OCI-LY1 (cell line): ENCODE results near the gene DOCK4.

ENCODE experiments used
- H2AFZ ChIP-seq: fragments of 200-600 bp; sonication (generic), shearing (Covaris generic); 2 replicates; pipeline ENCODE4 v1.6.0; 2014; ENCODE audit warnings: antibody characterized with exemption, mild to moderate bottlenecking, low read length
- H3F3A ChIP-seq: fragments of 200-600 bp; sonication (generic), shearing (Covaris generic); 2 replicates; pipeline ENCODE4 v1.6.0; 2014; ENCODE audit warnings: mild to moderate bottlenecking, antibody characterized with exemption, low read length, moderate library complexity; ENCODE audit not compliant: insufficient read depth
- H3K27ac ChIP-seq: fragments of 200-600 bp; sonication (generic); 2 replicates; pipeline ENCODE4 v1.5.1; 2014; ENCODE audit warnings: low read length, mixed run types, mild to moderate bottlenecking, low read depth; ENCODE audit not compliant: poor library complexity, severe bottlenecking
- H3K27me3 ChIP-seq: fragments of 200-600 bp; sonication (generic); 2 replicates; pipeline ENCODE4 v1.6.0; 2014; ENCODE audit warnings: antibody characterized with exemption, mild to moderate bottlenecking, low read length, moderate library complexity; ENCODE audit not compliant: insufficient read depth
- H3K36me3 ChIP-seq: fragments of 200-600 bp; sonication (generic); 2 replicates; pipeline ENCODE4 v1.6.1; 2014; ENCODE audit warnings: mild to moderate bottlenecking, antibody characterized with exemption, low read length, moderate library complexity, mixed read lengths; ENCODE audit not compliant: insufficient read depth
- H3K4me1 ChIP-seq: fragments of 200-600 bp; sonication (generic); 2 replicates; pipeline ENCODE4 v1.5.1; 2014; ENCODE audit warnings: mild to moderate bottlenecking, low read length, moderate library complexity; ENCODE audit not compliant: insufficient read depth, severe bottlenecking
- H3K4me2 ChIP-seq: fragments of 200-600 bp; sonication (generic), shearing (Covaris generic); 2 replicates; pipeline ENCODE4 v1.6.1; 2014; ENCODE audit warnings: low read length
- H3K4me3 ChIP-seq: fragments of 200-600 bp; sonication (generic); 2 replicates; pipeline ENCODE4 v1.5.1; 2014; ENCODE audit warnings: low read length, low read depth, mild to moderate bottlenecking, mixed read lengths; ENCODE audit not compliant: poor library complexity, severe bottlenecking
- H3K79me2 ChIP-seq: fragments of 200-600 bp; shearing (Covaris generic); 2 replicates; pipeline ENCODE4 v1.6.1; 2016; ENCODE audit warnings: mixed run types, low read length, mixed read lengths; ENCODE audit not compliant: insufficient read depth
- H3K9ac ChIP-seq: fragments of 200-600 bp; sonication (generic), shearing (Covaris generic); 2 replicates; pipeline ENCODE4 v1.6.1; 2014; ENCODE audit warnings: mild to moderate bottlenecking, low read length, mixed read lengths
- H3K9me2 ChIP-seq: fragments of 200-600 bp; sonication (generic), shearing (Covaris generic); 2 replicates; pipeline ENCODE4 v1.6.1; 2014; ENCODE audit warnings: low read depth, mild to moderate bottlenecking, low read length, mixed read lengths
- H3K9me3 ChIP-seq: fragments of 200-600 bp; shearing (Covaris generic); 2 replicates; pipeline ENCODE4 v1.6.1; 2014; ENCODE audit warnings: low read length, mixed read lengths
- H4K20me1 ChIP-seq: fragments of 200-600 bp; sonication (generic), shearing (Covaris generic); 2 replicates; pipeline ENCODE4 v1.6.0; 2016; ENCODE audit warnings: mild to moderate bottlenecking, low read length; ENCODE audit not compliant: insufficient read depth
- CTCF ChIP-seq: fragments of 200-600 bp; sonication (generic), shearing (Covaris generic); IDR thresholded peaks from 2 replicates; pipeline ENCODE4 v1.5.1; 2017; ENCODE audit warnings: mild to moderate bottlenecking, antibody characterized with exemption, low read length, moderate library complexity, mixed read lengths
- EZH2 ChIP-seq: fragments of 200-600 bp; sonication (generic), shearing (Covaris generic); IDR thresholded peaks from 2 replicates; pipeline ENCODE4 v1.8.0; 2017; ENCODE audit warnings: borderline replicate concordance, mixed run types, mild to moderate bottlenecking, antibody characterized with exemption, low read length, moderate library complexity, mixed read lengths

Gene DOCK4

GRCh38 chr7:112061051-112061450 is 145.1 kb downstream of the DOCK4 start:
- TF ChIP-seq EZH2 (no peak), CTCF (no peak)
- no peaks in the 10 kb centered on the region for H3K9me2 ChIP-seq
- no peaks in the 10 kb centered on the region for H3K9me3 ChIP-seq
- H3K9ac ChIP-seq: no peak overlapping the region
- H3K79me2 ChIP-seq: no peaks in the 10 kb centered on the region
- H3F3A ChIP-seq: no peaks in the 10 kb centered on the region
- no peaks in the 10 kb centered on the region for H3K27me3 ChIP-seq
- no peak overlapping the region for H3K27ac ChIP-seq
- no peaks in the 10 kb centered on the region for H3K36me3 ChIP-seq
- H4K20me1 ChIP-seq: no peaks in the 10 kb centered on the region
- H3K4me1 ChIP-seq: no peaks in the 10 kb centered on the region
- H3K4me2 ChIP-seq: no peak overlapping the region
- no peak overlapping the region for H3K4me3 ChIP-seq
- H2AFZ ChIP-seq: no peak overlapping the region

- H3K4me2 ChIP-seq: no peak overlapping the region
- no peaks in the 10 kb centered on the region for H3K4me1 ChIP-seq
- no peak for TF ChIP-seq EZH2
- TF ChIP-seq CTCF: no peak
Measured at GRCh38 chr7:112060625-112061024, 145.6 kb downstream of the DOCK4 start.

DNA sequence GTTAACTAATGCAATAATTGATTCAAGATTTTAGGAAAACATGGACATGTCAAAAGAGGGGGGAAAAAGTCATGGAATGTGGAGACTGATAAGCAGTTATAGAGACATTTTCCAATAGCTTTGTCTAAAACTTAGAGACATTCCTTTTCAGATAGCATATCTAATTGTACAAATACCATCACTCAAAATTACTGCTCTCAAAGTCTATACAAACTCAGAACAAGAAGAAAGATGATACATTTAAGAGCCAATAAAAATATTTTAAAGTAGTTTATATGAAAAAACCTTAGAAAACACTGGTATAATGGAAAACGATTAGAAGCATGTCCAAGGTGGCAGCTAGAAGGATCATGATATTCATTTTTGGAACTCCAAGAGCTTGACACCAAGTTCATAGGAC is 146.5 kb downstream of the DOCK4 start:
- Histone ChIP-seq H3K9me3 (no peaks in the 10 kb centered on the region), H3K36me3 (no peaks in the 10 kb centered on the region), H2AFZ (no peak overlapping the region), H3K27ac (no peak overlapping the region), H3K27me3 (no peaks in the 10 kb centered on the region), H3K9ac (no peak overlapping the region), H4K20me1 (no peaks in the 10 kb centered on the region), H3K4me1 (no peaks in the 10 kb centered on the region), H3K4me2 (no peak overlapping the region), H3K4me3 (no peak overlapping the region), H3K9me2 (no peaks in the 10 kb centered on the region), H3F3A (no peaks in the 10 kb centered on the region), H3K79me2 (no peaks in the 10 kb centered on the region)
- no peak for TF ChIP-seq CTCF
- no peak for TF ChIP-seq EZH2

More at GRCh38 chr7:112060625-112061024, 145.6 kb downstream of the DOCK4 start:
- no peaks in the 10 kb centered on the region for H3K36me3 ChIP-seq
- no peaks in the 10 kb centered on the region for H3K9me3 ChIP-seq
- no peaks in the 10 kb centered on the region for H3F3A ChIP-seq
- no peaks in the 10 kb centered on the region for H3K79me2 ChIP-seq
- H4K20me1 ChIP-seq: no peaks in the 10 kb centered on the region
- H3K9me2 ChIP-seq: no peaks in the 10 kb centered on the region
- no peaks in the 10 kb centered on the region for H3K27me3 ChIP-seq
- H3K9ac ChIP-seq: no peak overlapping the region
- H3K4me3 ChIP-seq: no peak overlapping the region
- no peak overlapping the region for H3K27ac ChIP-seq
- no peak overlapping the region for H2AFZ ChIP-seq
